HCT116 (cell line): ENCODE results near the gene CNKSR1. TPM values are rescaled to one million over a fixed set of nuclear protein-coding genes. Genes with fewer than 3 reads are reported as not detected.

Experiments
- ATAC-seq: fragments of 200-7000 bp; cut with Tn5 transposase; 2 replicates; pipeline ENCODE4 v1.9.1; 2020; ENCODE audit warnings: mild to moderate bottlenecking, moderate library complexity
- BruUV-seq: library from RNA; stranded (reverse); fragments of 400-500 nt; replicated peaks from 2 replicates; lab custom pipeline; 2021; lab: Mats Ljungman, UMichigan
- CTCF ChIA-PET: fragments of 300-600 bp; sonication (Branson Sonifier 250); formaldehyde crosslinking; loops from one replicate; lab custom pipeline; 2021; ENCODE audit warnings: antibody characterized with exemption; lab: Charles Lee
- POLR2A ChIA-PET: fragments of 300-600, 350-600 bp; sonication (Branson Sonifier 250); formaldehyde crosslinking; loops from one replicate; lab custom pipeline; 2021; ENCODE audit warnings: antibody characterized with exemption; lab: Charles Lee
- RAD21 ChIA-PET, 2 experiments: fragments of 300-600 bp; sonication (Branson Sonifier 250); formaldehyde crosslinking; loops; one replicate each; lab custom pipeline; 2023; ENCODE audit warnings: low total read pairs in 2 of 2; ENCODE audit not compliant: uncharacterized antibody in 2 of 2, unreplicated experiment in 2 of 2, low non-redundant PET in 1 of 2; lab: Charles Lee
- DNase-seq: peaks from one replicate; pipeline ENCODE4 v3.0.0-alpha.2; 2010; ENCODE audit warnings: low read depth, low spot score
- H2AFZ ChIP-seq: fragments of 200-600 bp; shearing (Covaris generic), sonication (generic); 2 replicates; pipeline ENCODE4 v1.6.1; 2017; ENCODE audit warnings: low read depth, mixed run types, mixed read lengths, antibody characterized with exemption, low read length; ENCODE audit not compliant: poor library complexity, severe bottlenecking
- H3K27ac ChIP-seq: 2 replicates; pipeline ENCODE4 v1.5.1; 2012; ENCODE audit warnings: low read depth, low read length
- H3K27me3 ChIP-seq: fragments of 200-600 bp; sonication (generic); 2 replicates; pipeline ENCODE4 v1.6.1; 2016; ENCODE audit warnings: mixed run types, low read length, mixed read lengths; ENCODE audit not compliant: insufficient read depth
- H3K36me3 ChIP-seq, 2 experiments: fragments of 200-500 bp in 1 of 2; fragments of 200-600 bp in 1 of 2; sonication (Bioruptor generic) in 1 of 2; sonication (generic) in 1 of 2; 2 replicates each; pipeline versions ENCODE4 v1.5.1 to v1.6.1; 2014 to 2016; ENCODE audit warnings: low read length in 2 of 2, inconsistent platforms in 1 of 2, mixed read lengths in 1 of 2, mixed run types in 1 of 2; ENCODE audit not compliant: insufficient read depth in 2 of 2, control insufficient read depth in 1 of 2
- H3K4me1 ChIP-seq, 2 experiments: fragments of 200-600 bp in 1 of 2; sonication (generic) in 1 of 2; 2 replicates each; pipeline versions ENCODE4 v1.5.1 to v1.6.1; 2012 to 2017; ENCODE audit warnings: low read length in 2 of 2, inconsistent platforms in 1 of 2, mild to moderate bottlenecking in 1 of 2, mixed read lengths in 1 of 2, mixed run types in 1 of 2, moderate library complexity in 1 of 2; ENCODE audit not compliant: insufficient read depth in 2 of 2, control insufficient read depth in 1 of 2
- H3K4me2 ChIP-seq: fragments of 200-600 bp; sonication (generic); 2 replicates; pipeline ENCODE4 v1.6.1; 2017; ENCODE audit warnings: mixed run types, low read length, mixed read lengths
- H3K4me3 ChIP-seq, 2 experiments: fragments of 200-600 bp in 1 of 2; sonication (generic) in 1 of 2; replicated peaks in 1 of 2; 2 replicates each; pipeline ENCODE4 v1.5.1; 2011 to 2016; ENCODE audit warnings: low read length in 2 of 2, control low read depth in 1 of 2, low read depth in 1 of 2, mild to moderate bottlenecking in 1 of 2, mixed read lengths in 1 of 2, mixed run types in 1 of 2
- H3K79me2 ChIP-seq: fragments of 200-600 bp; sonication (generic); 2 replicates; pipeline ENCODE4 v1.6.1; 2017; ENCODE audit warnings: mild to moderate bottlenecking, mixed run types, low read length, moderate library complexity, mixed read lengths; ENCODE audit not compliant: insufficient read depth
- H3K9ac ChIP-seq: fragments of 200-600 bp; sonication (generic); 2 replicates; pipeline ENCODE4 v1.6.1; 2016; ENCODE audit warnings: low read length, mixed read lengths
- H3K9me2 ChIP-seq: fragments of 200-600 bp; sonication (generic), shearing (Covaris generic); 2 replicates; pipeline ENCODE4 v1.6.1; 2017; ENCODE audit warnings: mixed run types, mild to moderate bottlenecking, moderate library complexity; ENCODE audit not compliant: insufficient read depth
- H3K9me3 ChIP-seq, 2 experiments: fragments of 200-500 bp in 1 of 2; fragments of 200-600 bp in 1 of 2; sonication (Bioruptor generic) in 1 of 2; sonication (generic) in 1 of 2; 2 replicates each; pipeline ENCODE4 v1.6.1; 2014 to 2017; ENCODE audit warnings: low read length in 2 of 2, mixed read lengths in 2 of 2, inconsistent platforms in 1 of 2, low read depth in 1 of 2, mild to moderate bottlenecking in 1 of 2, mixed run types in 1 of 2, moderate library complexity in 1 of 2; ENCODE audit not compliant: control insufficient read depth in 1 of 2, insufficient read depth in 1 of 2
- H4K20me1 ChIP-seq: fragments of 200-600 bp; sonication (generic), shearing (Covaris generic); 2 replicates; pipeline ENCODE4 v1.6.1; 2017; ENCODE audit warnings: mixed run types, mild to moderate bottlenecking, moderate library complexity; ENCODE audit not compliant: insufficient read depth
- CBX3 ChIP-seq: IDR thresholded peaks from 2 replicates; pipeline ENCODE4 v1.6.1; 2012; ENCODE audit warnings: low read depth
- CEBPB ChIP-seq: IDR thresholded peaks from 2 replicates; pipeline ENCODE4 v1.6.1; 2012; ENCODE audit warnings: low read depth
- CTCF ChIP-seq, 3 experiments: fragments of 200-600 bp in 1 of 3; sonication (generic) in 1 of 3; IDR thresholded peaks in 2 of 3; conservative IDR thresholded peaks in 1 of 3; 2 replicates each; pipeline ENCODE4 v1.5.1; 2012 to 2017; ENCODE audit warnings: low read depth in 2 of 3, low read length in 2 of 3, antibody characterized with exemption in 1 of 3, borderline replicate concordance in 1 of 3, control low read depth in 1 of 3, mild to moderate bottlenecking in 1 of 3, mixed read lengths in 1 of 3, mixed run types in 1 of 3, moderate library complexity in 1 of 3; ENCODE audit not compliant: insufficient read depth in 1 of 3
- EGR1 ChIP-seq: IDR thresholded peaks from 2 replicates; pipeline ENCODE4 v1.6.1; 2012; ENCODE audit warnings: low read depth
- ELF1 ChIP-seq: IDR thresholded peaks from 2 replicates; pipeline ENCODE4 v1.6.1; 2012; ENCODE audit warnings: low read depth, borderline replicate concordance
- EZH2 ChIP-seq: fragments of 200-600 bp; sonication (generic); IDR thresholded peaks from 2 replicates; pipeline ENCODE4 v1.6.1; 2017; ENCODE audit warnings: antibody characterized with exemption, mixed run types
- JUND ChIP-seq: IDR thresholded peaks from 2 replicates; pipeline ENCODE4 v1.6.1; 2012
- MAX ChIP-seq: IDR thresholded peaks from 2 replicates; pipeline ENCODE4 v1.6.1; 2012
- POLR2A ChIP-seq: IDR thresholded peaks from 2 replicates; pipeline ENCODE4 v1.7.0; 2011; ENCODE audit warnings: borderline replicate concordance; ENCODE audit not compliant: insufficient read depth, insufficient read length; ENCODE audit errors: extremely low read depth
- POLR2AphosphoS5 ChIP-seq: IDR thresholded peaks from 2 replicates; pipeline ENCODE4 v1.6.1; 2011; ENCODE audit warnings: mild to moderate bottlenecking, low read depth, low read length, moderate library complexity
- SIN3A ChIP-seq: IDR thresholded peaks from 2 replicates; pipeline ENCODE4 v1.6.1; 2012; ENCODE audit warnings: low read depth
- SRF ChIP-seq: IDR thresholded peaks from 2 replicates; pipeline ENCODE4 v1.6.1; 2012; ENCODE audit warnings: low read depth
- TCF7L2 ChIP-seq: IDR thresholded peaks from 2 replicates; pipeline ENCODE4 v1.7.0; 2011; ENCODE audit warnings: borderline replicate concordance, inconsistent platforms; ENCODE audit not compliant: insufficient read depth, insufficient read length; ENCODE audit errors: extremely low read depth
- ZFX ChIP-seq: fragments of 450-650 bp; IDR thresholded peaks from 2 replicates; pipeline ENCODE4 v1.6.1; 2017
- ZNF274 ChIP-seq: fragments of 200-500 bp; sonication (Bioruptor generic); IDR thresholded peaks from 2 replicates; pipeline ENCODE4 v1.6.1; 2014; ENCODE audit warnings: mild to moderate bottlenecking, low read depth, low read length, inconsistent platforms
- intact Hi-C: fragments of 100-400 bp; cut with micrococcal nuclease; formaldehyde crosslinking; loops from 2 replicates; pipeline ENCODE4 v1.10.0; 2022
- total RNA-seq: library from RNA; stranded (reverse); gene quantifications from one replicate; pipeline ENCODE4 v1.2.1, GENCODE V29; 2021; ENCODE audit not compliant: unreplicated experiment

The CNKSR1 gene
- total RNA-seq, 1 experiment from 2014 or later: 26.6 TPM

DNA sequence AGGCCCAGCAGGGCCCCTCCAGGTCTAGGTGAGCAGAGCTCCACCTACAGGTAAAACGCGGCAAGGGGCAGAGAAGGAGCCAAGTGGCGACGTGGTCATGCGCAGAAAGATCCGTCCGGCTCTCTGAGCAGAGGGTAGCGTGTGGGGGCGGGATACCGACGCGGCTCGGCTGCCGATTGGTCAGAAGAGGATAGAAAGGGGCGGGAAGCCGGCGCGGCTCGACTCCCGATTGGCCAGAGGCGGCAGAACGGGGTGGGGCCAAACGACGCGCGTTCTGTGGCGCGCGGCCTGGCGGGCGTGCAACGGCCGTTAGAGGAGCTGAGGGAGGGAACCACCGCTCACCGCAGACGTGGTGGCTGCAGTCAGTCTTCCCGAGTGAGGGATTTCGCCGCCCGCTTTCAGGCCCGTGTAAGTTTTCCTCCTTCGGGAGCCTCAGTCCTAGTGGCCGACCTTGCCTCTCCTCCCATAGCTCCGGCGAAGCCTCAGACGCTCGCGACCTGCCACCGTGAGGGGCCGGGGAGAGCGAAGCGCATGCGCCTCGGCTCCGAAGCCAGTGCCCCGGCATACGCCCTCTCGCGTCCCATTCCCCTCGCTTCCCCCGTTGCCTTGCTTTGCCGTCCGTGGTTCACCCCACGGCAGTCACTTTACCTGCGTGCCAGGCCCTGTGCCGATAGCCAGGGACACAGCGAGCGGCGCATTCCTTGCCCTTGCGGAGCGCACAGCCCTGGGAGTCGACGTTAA, 56.8 kb downstream of the CNKSR1 start, which contains the start of gene CEP85 (continued):
- no peak for TF ChIP-seq EZH2
- TF ChIP-seq CBX3: no peak
- TF ChIP-seq EGR1: peak; percentile 90
- peak; percentile 52 for TF ChIP-seq ZFX
- TF ChIP-seq CEBPB: no peak
- peak; percentile 76 for TF ChIP-seq SIN3A
- peak; percentile 91 for TF ChIP-seq POLR2A
- peak; percentile 57; the same call in 1 of the 2 replicates for TF ChIP-seq MAX
- peak; percentile 89 to 92 (median 90) for TF ChIP-seq CTCF (IDR thresholded peaks at IDR 0.05 in 2 of 3, conservative IDR thresholded peaks at IDR 0.05 in 1 of 3; ENCODE audit: borderline replicate concordance in 1 of 3, insufficient read depth in 1 of 3, low read depth in 2 of 3, low read length in 2 of 3)
- no peak for TF ChIP-seq TCF7L2
- TF ChIP-seq SRF: no peak

- no peaks in the 10 kb centered on the region for H4K20me1 ChIP-seq
- H3K27me3 ChIP-seq: no peaks in the 10 kb centered on the region
- no peak for DNase-seq
- H3K36me3 ChIP-seq: peaks cover under 1 to 4% of the 10 kb centered on the region in 2 experiments; a peak in 2 of 4 replicates
- H3K9ac ChIP-seq: peak overlapping the region; percentile 92
- no peaks in the 10 kb centered on the region for H3K9me2 ChIP-seq
- ChIA-PET POLR2A (interaction anchor here (0.8 to 1.3 kb wide), 4 partner anchors 14 to 920 kb away, joined by 4 to 7 read pairs (median 4); partner anchors contain the start of genes CNKSR1 and SLC9A1), CTCF (interaction anchor here (0.6 to 3.5 kb wide), 27 partner anchors 10 to 198 kb away, joined by 3 to 29 read pairs (median 6); partner anchors contain the start of genes CATSPER4, CNKSR1 and ZNF593), RAD21 (interaction anchor here in 1 of 2 experiments (0.7 to 1.4 kb wide), 2 partner anchors 65 to 67 kb away, joined by 3 to 6 read pairs; partner anchors contain the start of gene ZNF593)
- BruUV-seq: no TSS peak
- H3K4me2 ChIP-seq: peak overlapping the region; percentile 86
- ATAC-seq: no peak
- TF ChIP-seq CEBPB: no peak
- TF ChIP-seq MAX: peak; percentile 76
- TF ChIP-seq ELF1: no peak
- no peak for TF ChIP-seq ZNF274
- TF ChIP-seq CTCF (IDR thresholded peaks at IDR 0.05 in 2 of 3, conservative IDR thresholded peaks at IDR 0.05 in 1 of 3; ENCODE audit: borderline replicate concordance in 1 of 3, insufficient read depth in 1 of 3, low read depth in 2 of 3, low read length in 2 of 3): peak in 1 of 3 experiments; percentile 23; a peak in 1 of 6 replicates
- peak; percentile 45; the same call in 1 of the 2 replicates for TF ChIP-seq POLR2AphosphoS5
- TF ChIP-seq EGR1: no peak
- TF ChIP-seq JUND: no peak
- no peak for TF ChIP-seq EZH2
- no peak overlapping the region for H2AFZ ChIP-seq
- peaks cover 21 to 38% of the 10 kb centered on the region in 2 experiments for H3K4me1 ChIP-seq
- peak overlapping the region; percentile 68 for H3K27ac ChIP-seq
- no peaks in the 10 kb centered on the region for H3K9me3 ChIP-seq
- peak overlapping the region; percentile 98 for H3K4me3 ChIP-seq
- intact Hi-C loops: loop anchor here (5.0 kb wide), 2 partner anchors 58 to 128 kb away; partner anchors contain the start of gene CNKSR1
- H3K79me2 ChIP-seq: peaks cover 57% of the 10 kb centered on the region
These were observed 57.5 kb downstream of the CNKSR1 start for GRCh38 chr1:26234644-26235370.
